NCI-H1092 treated with DMSO at 0.1 percent for 48 hours (cell line): ENCODE results near the gene CLCN6.
A peak's percentile ranks its signal among the peaks of the same experiment; 100 is the strongest.
"Not testable (repeated sequence)": the region's sequence is repeated elsewhere in the genome, so short reads cannot be mapped to it uniquely, and the experiment has no call there.

Experiments
- DNase-seq: peaks from one replicate; lab custom pipeline; 2025; lab: John Stamatoyannopoulos, UW

CLCN6 gene

GRCh38 chr1:11796036-11796828 lies 9.8 kb upstream of the CLCN6 start:
- no peak for DNase-seq

DNA sequence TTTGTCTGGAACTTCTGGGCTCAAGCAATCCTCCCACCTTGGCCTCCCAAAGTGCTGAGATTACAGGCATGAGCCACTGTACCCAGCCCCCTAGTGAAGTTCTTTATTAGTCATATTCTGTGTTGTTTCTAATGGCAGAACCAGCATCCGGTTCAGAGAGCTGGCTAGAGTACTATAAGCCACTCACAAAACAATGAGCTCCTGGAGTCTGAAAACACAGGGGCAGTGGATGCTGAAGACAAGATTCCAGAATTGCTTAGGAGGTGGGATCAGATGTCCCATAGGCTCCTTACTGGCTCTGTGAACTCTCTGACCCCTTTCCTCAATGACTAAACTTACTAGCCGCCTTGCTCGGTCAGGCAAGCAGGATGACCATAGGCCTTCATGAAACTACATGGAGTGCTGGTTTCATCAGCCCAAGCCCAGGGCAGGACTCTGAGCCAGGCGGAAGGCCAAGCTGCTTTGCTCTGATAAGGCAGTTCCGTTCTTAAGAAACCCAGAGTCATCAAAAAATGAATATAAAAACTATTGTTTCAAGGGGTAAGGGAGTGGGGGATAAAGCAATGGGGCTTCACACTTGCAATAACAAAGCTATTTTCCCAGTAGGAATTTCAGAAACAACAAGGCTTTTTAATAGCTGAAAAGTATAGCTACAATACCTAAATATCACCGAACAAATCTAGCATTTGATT lies 8.3 kb upstream of the CLCN6 start:
- no peak for DNase-seq

DNA sequence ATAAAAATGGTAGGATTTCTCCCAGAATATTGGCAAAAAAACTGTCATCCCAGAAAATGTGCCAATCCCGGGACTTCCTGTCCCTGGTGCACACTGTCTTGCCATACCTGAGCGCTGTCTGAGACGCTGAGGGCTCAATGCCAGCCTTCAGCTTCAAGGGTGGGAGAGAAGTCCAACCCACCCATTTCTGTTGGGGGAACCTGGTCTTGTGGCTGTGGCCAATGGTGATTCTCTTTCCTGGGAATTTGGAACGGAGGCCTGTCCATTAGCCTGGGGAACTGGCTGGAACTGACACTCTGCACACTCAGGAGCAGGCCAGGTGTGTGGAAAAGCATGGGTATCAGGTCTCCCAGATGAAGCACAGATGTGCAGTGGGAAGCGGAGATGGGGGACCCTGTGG lies 6.9 kb upstream of the CLCN6 start:
- no peak for DNase-seq

DNA sequence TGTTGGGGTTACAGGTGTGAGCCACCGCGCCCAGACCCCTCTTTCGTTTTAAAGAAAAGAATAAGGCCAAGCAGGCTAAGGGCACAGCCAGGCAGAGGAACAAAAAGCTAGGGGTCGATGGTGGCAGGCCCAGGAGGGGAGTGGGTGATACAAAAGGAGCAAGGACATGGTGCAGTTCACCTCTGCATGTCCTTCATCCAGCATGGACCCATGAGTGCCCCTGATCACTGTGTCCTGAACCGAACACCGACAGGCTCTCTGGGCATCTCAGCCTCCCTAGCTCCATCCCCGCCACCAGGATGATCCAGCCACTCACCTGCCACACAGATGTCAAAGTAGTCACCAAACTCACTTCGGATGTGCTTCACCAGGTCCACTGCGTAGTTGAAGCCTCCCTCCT lies 6.1 kb upstream of the CLCN6 start:
- DNase-seq: no peak

DNA sequence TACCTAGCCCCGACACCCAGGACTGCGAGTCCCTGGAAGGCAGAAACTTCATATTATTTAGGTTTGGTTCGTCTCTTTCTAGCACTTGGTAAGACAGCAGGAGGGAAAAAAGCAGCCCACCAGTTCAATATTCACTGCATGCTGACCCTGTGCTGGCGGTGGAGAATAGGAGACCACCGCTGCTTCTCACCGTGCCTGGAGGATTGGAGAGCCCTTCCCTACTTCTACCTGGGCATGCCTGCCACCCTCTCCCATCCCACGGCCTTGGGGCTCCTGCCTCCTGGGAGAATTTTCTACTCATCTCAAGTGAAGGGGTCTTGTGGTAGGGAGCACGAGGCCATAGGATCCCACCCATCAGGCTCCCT lies 5.6 kb upstream of the CLCN6 start:
- no peak for DNase-seq

DNA sequence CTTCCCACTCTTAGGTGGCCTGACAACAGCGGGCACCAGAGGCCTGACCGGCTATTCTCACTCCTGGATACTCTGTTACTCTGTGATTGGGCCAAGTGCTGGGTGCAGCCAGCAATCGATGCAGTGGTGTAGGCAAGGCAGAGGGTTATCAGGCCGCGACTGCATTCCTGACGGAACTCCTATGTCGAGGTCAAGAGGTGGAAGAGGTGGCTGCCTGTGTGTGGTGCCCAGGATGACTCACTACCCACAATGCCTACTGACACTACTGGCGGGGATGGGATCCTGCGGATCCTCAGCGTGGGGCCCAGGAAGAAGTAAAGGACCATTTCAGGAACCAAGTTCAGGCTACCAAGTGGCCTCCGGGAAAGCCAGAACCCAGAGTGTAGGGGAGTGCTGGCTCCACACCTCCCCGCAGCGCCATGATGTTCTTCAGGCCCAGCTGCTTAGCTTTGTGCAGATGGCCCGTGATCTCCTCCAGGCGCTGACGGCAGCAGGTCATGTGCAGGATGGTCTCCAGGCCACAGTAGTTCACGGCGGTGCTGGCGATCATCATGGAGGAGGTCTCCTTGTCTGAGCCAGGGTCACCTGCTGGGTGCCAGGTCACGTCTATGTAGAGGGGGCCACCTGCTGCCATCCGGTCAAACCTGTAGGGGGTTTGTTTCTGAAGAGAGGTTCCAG lies 5.1 kb upstream of the CLCN6 start:
- no peak for DNase-seq

GRCh38 chr1:11802616-11802972 lies 3.4 kb upstream of the CLCN6 start:
- no peak for DNase-seq

- DNase-seq: no peak
Measured at GRCh38 chr1:11802973-11803885, 2.8 kb upstream of the CLCN6 start.

- not testable (repeated sequence) for DNase-seq
Measured at GRCh38 chr1:11803924-11804665, 1.9 kb upstream of the CLCN6 start.

GRCh38 chr1:11804666-11805421 lies 1.1 kb upstream of the CLCN6 start:
- DNase-seq: peak; percentile 74

DNA sequence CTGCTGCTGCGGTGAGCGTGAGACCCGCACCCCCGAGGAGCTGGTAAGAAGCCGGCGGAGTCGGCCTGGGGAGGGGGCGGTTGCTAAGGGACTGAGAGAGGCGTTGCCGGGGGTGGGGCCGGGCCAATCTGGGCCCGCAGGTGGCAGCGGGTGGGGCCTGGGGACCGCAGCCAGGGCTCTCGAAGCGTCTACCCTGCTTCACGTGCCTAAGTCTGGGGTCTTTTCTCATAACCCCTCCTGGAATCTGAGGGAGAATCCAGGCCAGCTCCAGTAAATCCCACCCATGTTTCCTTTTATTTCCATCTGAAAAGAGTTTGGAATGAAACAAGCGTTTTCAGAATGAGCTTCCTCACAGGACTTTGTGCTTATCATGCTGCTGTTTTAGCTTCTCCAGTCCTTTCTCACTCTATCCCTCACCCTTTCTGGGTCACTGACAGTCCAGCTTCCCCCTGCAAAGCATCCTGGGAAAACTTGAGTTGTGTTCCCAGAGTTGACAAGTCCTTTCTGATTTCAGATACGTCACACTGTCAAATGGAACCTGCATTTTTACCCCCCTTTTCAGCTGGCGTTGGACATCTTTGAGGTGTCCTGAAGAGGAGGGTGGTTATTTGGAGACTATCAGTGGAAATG lies 431 bp downstream of the CLCN6 start:
- DNase-seq: no peak

- no peak for DNase-seq
Measured at GRCh38 chr1:11807133-11807532, 1.1 kb downstream of the CLCN6 start.

DNA sequence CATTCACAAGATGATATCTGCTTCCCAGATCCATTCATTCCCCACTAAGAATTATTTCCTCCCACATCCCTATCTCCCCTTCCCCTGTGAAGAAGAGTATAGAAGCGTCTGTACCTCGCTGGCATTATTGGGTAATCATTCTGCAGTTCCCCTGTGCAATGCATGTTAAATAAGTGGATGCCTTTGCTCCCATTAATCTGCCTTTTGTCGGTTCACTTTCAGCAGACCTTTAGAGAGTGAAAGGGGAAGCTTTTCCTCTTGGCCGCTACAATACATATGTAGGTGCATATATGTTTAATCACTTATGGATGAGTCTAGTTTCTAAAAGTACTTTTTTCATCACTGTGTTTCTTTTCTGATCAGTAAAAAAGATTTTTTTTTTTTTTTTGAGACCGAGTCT lies 7.0 kb downstream of the CLCN6 start:
- DNase-seq: no peak

DNA sequence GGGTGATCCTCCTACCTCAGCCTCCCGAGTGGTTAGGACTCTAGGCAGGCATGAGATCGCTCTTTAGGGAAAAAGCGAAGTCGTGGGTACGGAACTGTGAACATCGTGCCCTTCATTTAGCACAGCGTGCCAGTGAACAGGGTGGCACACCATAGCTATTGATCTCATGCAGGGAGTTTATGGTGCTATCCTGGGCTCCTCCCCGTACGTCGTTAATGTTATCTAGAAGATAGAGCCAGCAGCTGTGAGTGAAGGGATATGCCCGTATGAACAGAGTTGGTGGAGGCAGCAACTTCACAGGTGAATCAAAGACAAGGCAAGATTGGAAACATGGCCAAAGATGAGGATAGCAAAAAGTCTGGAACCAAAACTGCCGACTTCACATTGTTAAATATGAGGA lies 11.2 kb downstream of the CLCN6 start:
- DNase-seq: no peak

DNA sequence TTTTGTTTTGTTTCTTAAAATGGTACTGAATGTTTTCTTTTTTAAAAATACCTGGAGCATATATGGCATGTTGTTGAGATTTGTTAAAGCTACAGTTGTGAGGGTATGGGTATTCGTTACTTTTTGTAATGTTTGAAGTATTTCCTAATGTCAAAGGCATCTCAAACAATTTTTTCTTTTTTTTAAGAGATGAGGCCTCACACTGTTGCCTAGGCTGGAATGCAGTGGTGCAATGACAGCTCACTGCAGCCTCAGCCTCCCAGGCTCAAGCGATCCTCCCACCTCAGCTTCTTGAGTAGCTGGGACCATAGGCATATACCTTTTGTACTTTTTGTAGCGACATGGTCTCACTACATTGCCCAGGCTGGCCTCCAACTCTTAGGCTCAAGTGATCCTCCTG lies 16.1 kb downstream of the CLCN6 start:
- DNase-seq: no peak

DNA sequence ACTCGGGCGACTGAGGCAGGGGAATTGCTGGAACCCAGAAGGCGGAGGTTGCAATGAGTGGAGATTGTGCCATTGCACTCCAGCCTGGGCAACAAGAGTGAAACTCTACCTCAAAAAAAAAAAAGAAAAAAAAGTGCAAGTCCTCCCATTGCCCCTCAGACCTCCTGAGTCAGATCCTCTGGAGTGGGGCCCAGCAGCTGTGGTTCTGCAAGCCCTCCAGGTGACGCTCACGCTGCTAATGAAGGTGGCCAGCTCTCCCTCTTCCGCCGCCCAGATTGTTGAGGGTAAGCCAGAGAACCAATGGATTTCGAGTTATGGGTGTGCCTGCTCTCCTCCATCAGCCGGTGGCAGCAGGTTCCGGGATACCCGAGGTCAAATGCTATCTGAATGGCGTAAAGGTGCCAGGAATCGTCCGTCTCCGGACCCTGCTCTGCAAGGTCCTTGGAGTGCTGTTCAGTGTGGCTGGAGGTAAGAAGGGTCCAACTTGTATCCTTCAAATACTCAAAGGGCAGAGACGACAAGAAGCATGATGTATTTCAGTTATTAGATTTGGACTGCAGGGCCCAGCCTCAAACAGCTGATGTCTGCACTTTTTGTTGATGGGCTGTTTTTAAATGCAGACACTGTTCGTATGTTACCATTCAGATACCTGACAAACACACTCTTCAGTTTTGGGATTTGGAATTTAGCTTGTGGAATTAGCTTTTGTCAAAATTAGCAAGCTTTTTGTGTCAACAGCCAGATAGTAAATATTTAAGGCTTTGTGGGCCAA lies 17.6 kb downstream of the CLCN6 start:
- DNase-seq: no peak

DNA sequence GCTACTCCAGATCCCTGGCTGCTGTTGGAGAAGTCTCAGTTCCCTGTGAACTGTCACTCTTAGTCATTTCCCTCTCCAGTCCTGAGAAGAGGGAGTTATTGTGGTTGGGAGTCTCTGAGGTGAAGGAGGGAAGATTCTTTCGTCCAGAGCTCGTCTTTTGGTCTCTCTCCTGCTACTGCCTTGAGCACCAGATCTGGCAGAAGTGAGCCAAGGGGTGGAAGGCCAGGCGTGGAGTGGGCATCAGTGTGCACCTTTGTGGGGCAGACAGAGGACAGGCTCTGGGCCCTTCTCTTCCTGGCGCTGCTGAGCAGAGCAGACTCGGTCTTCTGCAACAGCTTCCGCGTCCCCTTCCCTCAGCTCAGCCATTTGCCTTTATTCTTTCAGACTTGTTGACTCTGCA lies 19.1 kb downstream of the CLCN6 start:
- no peak for DNase-seq

DNA sequence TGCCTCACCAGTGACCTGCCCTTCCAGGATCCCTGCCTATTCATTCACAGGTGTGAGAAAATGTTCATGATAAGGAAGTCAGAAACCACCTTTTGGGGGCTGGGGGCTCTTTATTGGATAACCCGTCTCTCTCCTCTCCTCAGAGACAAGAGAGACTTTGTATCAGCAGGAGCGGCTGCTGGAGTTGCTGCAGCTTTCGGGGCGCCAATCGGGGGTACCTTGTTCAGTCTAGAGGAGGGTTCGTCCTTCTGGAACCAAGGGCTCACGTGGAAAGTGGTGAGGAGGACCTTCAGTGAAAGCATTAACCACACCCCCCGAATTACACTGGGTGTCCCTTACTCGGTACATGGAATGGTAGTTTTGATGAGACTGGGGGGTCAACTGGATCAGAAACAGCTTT lies 21.0 kb downstream of the CLCN6 start:
- DNase-seq: no peak

GRCh38 chr1:11828511-11828910 lies 22.5 kb downstream of the CLCN6 start:
- DNase-seq: no peak
